GM19468 (cell line): ENCODE measurements around the gene CABLES1.

Experiments used
- ATAC-seq: cut with Tn5 transposase; IDR thresholded peaks from one replicate; pipeline ENCODE4 v1.9.1; 2021; ENCODE audit warnings: mild to moderate bottlenecking, moderate library complexity, moderate number of reproducible peaks; ENCODE audit not compliant: unreplicated experiment; ENCODE audit errors: extremely low read depth

The CABLES1 gene

GRCh38 chr18:23236876-23237468 is 101.7 kb downstream of the CABLES1 start:
- no peak for ATAC-seq

- ATAC-seq, result peak; percentile 54
Measured at GRCh38 chr18:23237524-23238151, 102.4 kb downstream of the CABLES1 start.

GRCh38 chr18:23238152-23238531 is 102.9 kb downstream of the CABLES1 start:
- no peak for ATAC-seq

GRCh38 chr18:23238651-23239349 is 103.5 kb downstream of the CABLES1 start:
- ATAC-seq, result no peak

GRCh38 chr18:23239350-23239692 is 104.0 kb downstream of the CABLES1 start:
- ATAC-seq, result no peak

- no peak for ATAC-seq
Measured at GRCh38 chr18:23239885-23240608, 104.8 kb downstream of the CABLES1 start.

- no peak for ATAC-seq
Measured at GRCh38 chr18:23240609-23240930, 105.3 kb downstream of the CABLES1 start.

GRCh38 chr18:23241833-23242496 is 106.7 kb downstream of the CABLES1 start:
- ATAC-seq, result peak; percentile 72

- ATAC-seq, result no peak
Measured at GRCh38 chr18:23243178-23243577, 107.9 kb downstream of the CABLES1 start.

GRCh38 chr18:23243816-23244215 is 108.5 kb downstream of the CABLES1 start:
- no peak for ATAC-seq

GRCh38 chr18:23244401-23244800 is 109.1 kb downstream of the CABLES1 start:
- no peak for ATAC-seq

- no peak for ATAC-seq
Measured at GRCh38 chr18:23245461-23245860, 110.2 kb downstream of the CABLES1 start.

- no peak for ATAC-seq
Measured at GRCh38 chr18:23247331-23247730, 112.0 kb downstream of the CABLES1 start.

- no peak for ATAC-seq
Measured at GRCh38 chr18:23247896-23248295, 112.6 kb downstream of the CABLES1 start.

- no peak for ATAC-seq
Measured at GRCh38 chr18:23248826-23249225, 113.5 kb downstream of the CABLES1 start.

- no peak for ATAC-seq
Measured at GRCh38 chr18:23249348-23249747, 114.1 kb downstream of the CABLES1 start.

- ATAC-seq, result no peak
Measured at GRCh38 chr18:23250893-23251656, 115.8 kb downstream of the CABLES1 start.

GRCh38 chr18:23253630-23254029 is 118.3 kb downstream of the CABLES1 start:
- no peak for ATAC-seq

GRCh38 chr18:23257137-23257536 is 121.9 kb downstream of the CABLES1 start:
- ATAC-seq, result no peak
